Testis (tissue), 3 donors: Measurements from ENCODE around the gene NFATC2IP. TPM values are rescaled to one million over a fixed set of nuclear protein-coding genes. Genes with fewer than 3 reads are reported as not detected.

Experiments
- DNase-seq: peaks from one replicate; pipeline ENCODE4 v3.0.0-alpha.2; 2019
- H3K27ac ChIP-seq, 2 donors: fragments of 200-600 bp; sonication (generic); one replicate each; pipeline ENCODE4 v1.5.1; 2019
- H3K27me3 ChIP-seq: fragments of 200-600 bp; sonication (generic); one replicate; pipeline ENCODE4 v1.5.1; 2019
- H3K36me3 ChIP-seq: fragments of 200-600 bp; sonication (generic); one replicate; pipeline ENCODE4 v1.5.1; 2017; ENCODE audit warnings: low read depth; ENCODE audit errors: missing control alignments
- H3K4me1 ChIP-seq: fragments of 200-600 bp; sonication (generic); one replicate; pipeline ENCODE4 v1.5.1; 2019
- H3K4me3 ChIP-seq, 2 donors: fragments of 200-600 bp; sonication (generic); one replicate each; pipeline ENCODE4 v1.5.1; 2017 to 2019
- H3K9me3 ChIP-seq: fragments of 200-600 bp; sonication (generic); one replicate; pipeline ENCODE4 v1.5.1; 2017
- CTCF ChIP-seq, 3 experiments: fragments of 450-650 bp in 2 of 3; fragments of 200-600 bp in 1 of 3; sonication (generic) in 1 of 3; IDR thresholded peaks; one replicate each; pipeline ENCODE4 v1.5.1; 2016 to 2019; ENCODE audit warnings: antibody characterized with exemption in 3 of 3, mild to moderate bottlenecking in 2 of 3, moderate library complexity in 1 of 3
- POLR2A ChIP-seq: fragments of 450-650 bp; IDR thresholded peaks from one replicate; pipeline ENCODE4 v1.6.1; 2017; ENCODE audit warnings: antibody characterized with exemption, mild to moderate bottlenecking, moderate library complexity
- WGBS, 2 donors: methylation state at CpG; one replicate each; pipeline ENCODE4 v1.1.5; 2018; 5-methylcytosine and 5-hydroxymethylcytosine counted together
- intact Hi-C: fragments of 100-400 bp; cut with DNase I; formaldehyde crosslinking; loops from one replicate; pipeline ENCODE4 v1.15.1; 2023; ENCODE audit warnings: low total_unique reads
- polyA plus RNA-seq: library from polyadenylated mRNA; stranded (reverse); fragments of 350-450 nt; fragmentation: Illumina TruSeq; extraction: RNeasy Lipid Tissue Mini Kit (QIAGEN cat#74804); gene quantifications from one replicate; pipeline ENCODE4 v1.2.3, GENCODE V29; 2014; ENCODE audit warnings: low read depth, low replicate concordance; ENCODE audit not compliant: insufficient read depth
- total RNA-seq, 2 donors: library from RNA; depleted of rRNA; stranded (reverse); fragments of >200 nt; gene quantifications; one replicate each; pipeline ENCODE4 v1.2.3, GENCODE V29; 2016

Gene NFATC2IP
- total and polyA plus RNA-seq, 3 donors from 2014 or later: 69.0 to 111 (median 81.1) TPM

- DNase-seq: no peak
- Histone ChIP-seq H3K9me3 (no peaks in the 10 kb centered on the region), H3K27ac (no peak overlapping the region), H3K4me3 (no peak overlapping the region), H3K36me3 (no peaks in the 10 kb centered on the region), H3K27me3 (no peaks in the 10 kb centered on the region), H3K4me1 (no peaks in the 10 kb centered on the region)
- TF ChIP-seq CTCF (IDR thresholded peaks at IDR 0.05): peak in 2 of 3 experiments; percentile 42 to 44
- no peak for TF ChIP-seq POLR2A
- WGBS, 2 donors: 83 to 100% methylated on average over 7 to 11 of the region's 12 CpGs
- intact Hi-C loops: no loop called here
These were observed 30.8 kb downstream of the NFATC2IP start for GRCh38 chr16:28981517-28981916.

- no peak overlapping the region for H3K27ac ChIP-seq
- 94 to 99% methylated on average over 10 of the region's 10 CpGs for WGBS, 2 donors
- intact Hi-C loops: no loop called here
- H3K4me1 ChIP-seq: no peaks in the 10 kb centered on the region
- no peak for DNase-seq
- no peaks in the 10 kb centered on the region for H3K36me3 ChIP-seq
- H3K4me3 ChIP-seq: no peak overlapping the region
- H3K9me3 ChIP-seq: no peaks in the 10 kb centered on the region
- H3K27me3 ChIP-seq: no peaks in the 10 kb centered on the region
- no peak for TF ChIP-seq CTCF (IDR thresholded peaks at IDR 0.05)
- TF ChIP-seq POLR2A: no peak
These were observed 31.7 kb downstream of the NFATC2IP start for GRCh38 chr16:28982418-28982817.

- Histone ChIP-seq H3K9me3 (no peaks in the 10 kb centered on the region), H3K27me3 (no peaks in the 10 kb centered on the region), H3K4me1 (no peaks in the 10 kb centered on the region), H3K27ac (no peak overlapping the region), H3K4me3 (no peak overlapping the region), H3K36me3 (no peaks in the 10 kb centered on the region)
- no peak for TF ChIP-seq CTCF (IDR thresholded peaks at IDR 0.05)
- no peak for TF ChIP-seq POLR2A
- 91 to 94% methylated on average over 7 to 11 of the region's 11 CpGs for WGBS, 2 donors
- DNase-seq: no peak
- intact Hi-C loops: no loop called here
These were observed 32.2 kb downstream of the NFATC2IP start for GRCh38 chr16:28982949-28983348.

GRCh38 chr16:28983644-28984043 lies 32.9 kb downstream of the NFATC2IP start:
- Histone ChIP-seq H3K4me3 (no peak overlapping the region), H3K9me3 (no peaks in the 10 kb centered on the region), H3K36me3 (no peaks in the 10 kb centered on the region), H3K27me3 (no peaks in the 10 kb centered on the region), H3K27ac (no peak overlapping the region), H3K4me1 (no peaks in the 10 kb centered on the region)
- DNase-seq: no peak
- 93 to 95% methylated on average over 17 to 18 of the region's 18 CpGs for WGBS, 2 donors
- intact Hi-C loops: no loop called here
- TF ChIP-seq CTCF (IDR thresholded peaks at IDR 0.05) (no peak), POLR2A (no peak)

GRCh38 chr16:28984091-28984490 lies 33.4 kb downstream of the NFATC2IP start:
- no peaks in the 10 kb centered on the region for H3K4me1 ChIP-seq
- DNase-seq: no peak
- WGBS, 2 donors: 80 to 87% methylated on average over 12 of the region's 12 CpGs
- no peak overlapping the region for H3K4me3 ChIP-seq
- no peaks in the 10 kb centered on the region for H3K27me3 ChIP-seq
- H3K36me3 ChIP-seq: no peaks in the 10 kb centered on the region
- no peak overlapping the region for H3K27ac ChIP-seq
- no peak for TF ChIP-seq CTCF (IDR thresholded peaks at IDR 0.05)
- TF ChIP-seq POLR2A: no peak
- H3K9me3 ChIP-seq: no peaks in the 10 kb centered on the region
- intact Hi-C loops: no loop called here
